RWPE2 (cell line): Measurements from ENCODE around the gene LYRM7.

Experiments used
- ATAC-seq: fragments of 200-7000 bp; cut with Tn5 transposase; 3 replicates; pipeline ENCODE4 v1.9.1; 2021; ENCODE audit warnings: low read depth
- DNase-seq: peaks from one replicate; pipeline ENCODE4 v3.0.0-alpha.2; 2020; ENCODE audit warnings: low spot score
- H3K27ac ChIP-seq: fragments of 450-650 bp; 2 replicates; pipeline ENCODE4 v1.5.1; 2017; ENCODE audit warnings: mild to moderate bottlenecking; ENCODE audit not compliant: poor library complexity, severe bottlenecking
- H3K27me3 ChIP-seq: fragments of 250-450 bp; sonication (Bioruptor Pico); 2 replicates; pipeline ENCODE4 v1.5.1; 2021; ENCODE audit warnings: mild to moderate bottlenecking, moderate library complexity; ENCODE audit not compliant: insufficient read depth, poor library complexity, severe bottlenecking
- H3K36me3 ChIP-seq: fragments of 250-450 bp; sonication (Bioruptor Pico); 2 replicates; pipeline ENCODE4 v1.5.1; 2020; ENCODE audit warnings: low read depth, mild to moderate bottlenecking, moderate library complexity
- H3K4me1 ChIP-seq: fragments of 250-450 bp; sonication (Bioruptor Pico); 2 replicates; pipeline ENCODE4 v1.5.1; 2021; ENCODE audit warnings: mild to moderate bottlenecking, moderate library complexity; ENCODE audit not compliant: insufficient read depth, poor library complexity, severe bottlenecking
- H3K4me3 ChIP-seq: fragments of 250-450 bp; sonication (Bioruptor Pico); 2 replicates; pipeline ENCODE4 v1.5.1; 2021; ENCODE audit warnings: mild to moderate bottlenecking, moderate library complexity; ENCODE audit not compliant: severe bottlenecking
- H3K9me3 ChIP-seq: fragments of 250-450 bp; sonication (Bioruptor Pico); 2 replicates; pipeline ENCODE4 v1.5.1; 2021; ENCODE audit warnings: mild to moderate bottlenecking, moderate library complexity; ENCODE audit not compliant: severe bottlenecking
- TF ChIP-seq, protein P1 (sequence below): fragments of 450-650 bp; IDR thresholded peaks from one replicate; pipeline ENCODE4 v1.5.1; 2017; ENCODE audit warnings: mild to moderate bottlenecking, moderate library complexity; ENCODE audit not compliant: poor library complexity, severe bottlenecking

Gene LYRM7

DNA sequence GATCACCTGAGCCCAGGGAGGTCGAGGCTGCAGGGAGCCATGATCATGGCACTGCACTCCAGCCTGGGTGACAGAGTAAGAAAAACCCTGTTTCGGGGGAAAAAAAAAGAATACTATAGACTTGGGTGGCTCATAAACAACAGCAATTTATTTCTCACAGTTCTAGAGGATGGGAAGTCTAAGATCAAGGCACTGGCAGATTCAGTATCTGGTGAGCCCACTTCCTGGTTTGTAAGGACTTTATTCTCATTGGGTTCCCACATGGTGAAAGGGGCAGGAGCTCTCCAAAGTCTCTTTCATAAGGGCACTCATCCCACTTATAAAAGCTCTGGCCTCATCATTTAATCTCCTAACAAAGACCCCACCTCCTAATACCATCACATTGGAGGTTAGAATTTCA, 14.4 kb upstream of the LYRM7 start:
- DNase-seq = no peak
- Histone ChIP-seq H3K27me3 (no peaks in the 10 kb centered on the region), H3K4me3 (no peak overlapping the region), H3K9me3 (no peaks in the 10 kb centered on the region), H3K27ac (no peak overlapping the region), H3K36me3 (peaks cover 30% of the 10 kb centered on the region), H3K4me1 (no peaks in the 10 kb centered on the region)
- ATAC-seq = peak; percentile 24; the same call in 1 of the 3 replicates
- TF ChIP-seq, protein P1, sequence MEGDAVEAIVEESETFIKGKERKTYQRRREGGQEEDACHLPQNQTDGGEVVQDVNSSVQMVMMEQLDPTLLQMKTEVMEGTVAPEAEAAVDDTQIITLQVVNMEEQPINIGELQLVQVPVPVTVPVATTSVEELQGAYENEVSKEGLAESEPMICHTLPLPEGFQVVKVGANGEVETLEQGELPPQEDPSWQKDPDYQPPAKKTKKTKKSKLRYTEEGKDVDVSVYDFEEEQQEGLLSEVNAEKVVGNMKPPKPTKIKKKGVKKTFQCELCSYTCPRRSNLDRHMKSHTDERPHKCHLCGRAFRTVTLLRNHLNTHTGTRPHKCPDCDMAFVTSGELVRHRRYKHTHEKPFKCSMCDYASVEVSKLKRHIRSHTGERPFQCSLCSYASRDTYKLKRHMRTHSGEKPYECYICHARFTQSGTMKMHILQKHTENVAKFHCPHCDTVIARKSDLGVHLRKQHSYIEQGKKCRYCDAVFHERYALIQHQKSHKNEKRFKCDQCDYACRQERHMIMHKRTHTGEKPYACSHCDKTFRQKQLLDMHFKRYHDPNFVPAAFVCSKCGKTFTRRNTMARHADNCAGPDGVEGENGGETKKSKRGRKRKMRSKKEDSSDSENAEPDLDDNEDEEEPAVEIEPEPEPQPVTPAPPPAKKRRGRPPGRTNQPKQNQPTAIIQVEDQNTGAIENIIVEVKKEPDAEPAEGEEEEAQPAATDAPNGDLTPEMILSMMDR = no peak

DNA sequence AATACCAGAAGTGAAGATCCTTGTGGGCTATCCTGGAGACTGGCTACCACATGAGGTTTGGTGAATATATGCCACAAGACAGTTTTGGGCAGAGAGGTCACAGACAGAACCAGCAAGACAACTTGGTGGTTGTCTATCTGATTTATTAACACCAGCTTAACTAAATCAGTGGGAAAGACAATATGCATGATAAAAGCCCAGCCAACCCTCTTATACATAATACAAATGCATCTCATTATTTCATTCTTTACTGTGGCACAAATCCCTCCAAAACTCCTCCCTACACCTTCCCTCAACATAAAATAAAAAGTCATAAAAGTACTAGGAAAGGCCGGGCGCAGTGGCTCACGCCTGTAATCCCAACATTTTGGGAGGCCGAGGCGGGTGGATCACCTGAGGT, 13.8 kb upstream of the LYRM7 start:
- H3K36me3 ChIP-seq = peaks cover 36% of the 10 kb centered on the region
- no peaks in the 10 kb centered on the region for H3K9me3 ChIP-seq
- H3K27ac ChIP-seq = no peak overlapping the region
- no peaks in the 10 kb centered on the region for H3K27me3 ChIP-seq
- peak; percentile 15; the same call in 1 of the 3 replicates for ATAC-seq
- no peak for DNase-seq
- TF ChIP-seq, protein P1 = no peak
- no peak overlapping the region for H3K4me3 ChIP-seq
- H3K4me1 ChIP-seq = no peaks in the 10 kb centered on the region

DNA sequence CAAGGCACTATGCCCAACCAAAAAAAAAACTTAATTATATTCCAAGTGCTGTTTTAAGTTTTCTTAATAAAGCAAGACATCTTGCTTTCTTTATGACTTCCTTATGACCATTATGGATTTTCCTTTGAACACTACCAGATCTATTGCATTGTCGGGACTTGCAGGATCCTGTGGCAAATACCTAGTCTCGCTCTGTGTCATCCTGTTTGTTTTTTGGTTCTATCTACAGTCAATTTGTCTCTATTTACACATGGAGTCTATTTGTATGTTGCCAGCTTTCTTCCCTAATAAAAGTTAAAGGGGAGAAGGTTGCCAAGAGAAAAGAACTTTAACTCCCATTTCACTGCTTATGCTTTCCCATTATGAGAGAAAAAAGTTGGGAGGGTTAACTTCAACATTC, 10.6 kb upstream of the LYRM7 start:
- DNase-seq (no peak), ATAC-seq (no peak)
- H3K36me3 ChIP-seq = peaks cover 54% of the 10 kb centered on the region
- H3K9me3 ChIP-seq = no peaks in the 10 kb centered on the region
- no peak overlapping the region for H3K27ac ChIP-seq
- no peak overlapping the region for H3K4me3 ChIP-seq
- peaks cover 5% of the 10 kb centered on the region for H3K4me1 ChIP-seq
- H3K27me3 ChIP-seq = no peaks in the 10 kb centered on the region
- TF ChIP-seq, protein P1 = no peak

DNA sequence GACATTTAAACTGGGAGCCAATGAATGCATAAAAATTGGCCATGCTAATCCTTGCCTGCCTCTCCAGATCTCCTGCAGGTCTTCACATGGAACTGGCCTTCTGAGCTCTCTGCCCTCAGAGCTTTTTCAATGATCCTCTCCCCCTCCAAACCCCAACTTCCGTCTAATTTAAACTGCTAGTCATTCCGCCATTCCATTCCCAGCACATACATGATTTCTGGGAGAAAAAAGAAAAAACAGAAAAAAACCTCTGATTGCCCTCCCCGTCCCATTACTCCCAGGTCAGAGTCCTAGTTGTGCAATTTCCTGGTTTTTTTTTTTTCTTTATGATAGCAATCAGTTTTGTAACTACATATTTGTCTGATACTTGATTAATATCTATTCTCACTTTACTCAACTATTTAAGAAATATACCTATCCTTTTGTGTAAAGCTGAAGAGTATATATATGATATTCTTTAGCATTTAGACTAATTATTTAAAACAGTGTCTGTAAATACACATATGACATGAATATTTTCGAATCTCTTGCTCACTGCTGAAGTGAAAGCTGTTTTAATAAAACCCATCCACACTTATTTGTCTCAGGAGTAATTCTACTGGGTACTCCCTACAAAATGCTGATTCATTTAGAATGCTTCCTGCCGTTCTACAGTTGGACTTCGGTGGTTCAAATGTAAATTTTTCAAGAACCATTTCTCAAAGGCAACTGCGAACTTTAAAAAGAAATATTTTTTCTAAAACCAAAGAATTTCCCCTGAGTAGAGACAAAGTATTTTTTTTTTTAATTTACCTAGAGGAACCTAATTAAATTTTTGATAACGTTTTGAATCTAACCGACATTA, 7.2 kb upstream of the LYRM7 start:
- Histone ChIP-seq H3K9me3 (no peaks in the 10 kb centered on the region), H3K27me3 (no peaks in the 10 kb centered on the region), H3K4me1 (peaks cover 5% of the 10 kb centered on the region), H3K4me3 (peak overlapping the region; percentile 74), H3K27ac (peak overlapping the region; percentile 78), H3K36me3 (peaks cover 53% of the 10 kb centered on the region)
- ATAC-seq (no peak), DNase-seq (no peak)
- TF ChIP-seq, protein P1 = no peak
